Measurements from ENCODE around the gene GON4L. TPM values are rescaled to one million over a fixed set of nuclear protein-coding genes. Genes with fewer than 3 reads are reported as not detected.
"Not testable (repeated sequence)": the region's sequence is repeated elsewhere in the genome, so short reads cannot be mapped to it uniquely, and the experiment has no call there.

GON4L gene
- polyA plus RNA-seq, 1 experiment = 24.5 TPM

DNA sequence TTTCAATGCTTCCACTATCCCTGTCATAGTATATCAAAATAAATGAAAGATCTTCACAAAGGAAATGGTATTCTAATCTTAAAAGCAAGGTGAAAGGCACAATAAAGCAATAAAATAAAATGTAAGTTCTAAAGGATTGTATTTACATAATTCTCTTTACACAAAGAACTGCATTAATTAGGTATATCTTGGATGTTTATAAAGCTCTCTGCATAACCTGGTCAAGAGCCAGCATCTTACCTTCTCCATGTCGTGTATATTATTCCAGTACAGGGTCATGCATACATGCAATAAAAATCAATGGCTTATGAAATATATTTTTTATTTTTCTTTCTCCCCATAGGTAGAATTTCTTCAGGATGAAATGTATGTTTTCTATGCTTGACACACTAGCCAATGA lies 63.8 kb downstream of the GON4L start:
- H3K27me3 ChIP-seq (ENCODE audit: control insufficient read depth, insufficient read depth, low read length) = no peaks in the 10 kb centered on the region
- ChIA-PET CTCF (interaction anchor here (0.7 kb wide), 1 partner anchor 105 kb away, joined by 3 read pairs; no protein-coding TSS in a partner anchor), POLR2A (no interaction called here)
- no peak overlapping the region for H3K27ac ChIP-seq (ENCODE audit: low read depth, low read length)
- no peak overlapping the region for H3K4me3 ChIP-seq (ENCODE audit: low read depth, low read length)
- no peak for DNase-seq (ENCODE audit: low read depth, low spot score)
- no peaks in the 10 kb centered on the region for H3K9me3 ChIP-seq (ENCODE audit: control insufficient read depth, insufficient read depth, low read length)
- TF ChIP-seq, protein P1, sequence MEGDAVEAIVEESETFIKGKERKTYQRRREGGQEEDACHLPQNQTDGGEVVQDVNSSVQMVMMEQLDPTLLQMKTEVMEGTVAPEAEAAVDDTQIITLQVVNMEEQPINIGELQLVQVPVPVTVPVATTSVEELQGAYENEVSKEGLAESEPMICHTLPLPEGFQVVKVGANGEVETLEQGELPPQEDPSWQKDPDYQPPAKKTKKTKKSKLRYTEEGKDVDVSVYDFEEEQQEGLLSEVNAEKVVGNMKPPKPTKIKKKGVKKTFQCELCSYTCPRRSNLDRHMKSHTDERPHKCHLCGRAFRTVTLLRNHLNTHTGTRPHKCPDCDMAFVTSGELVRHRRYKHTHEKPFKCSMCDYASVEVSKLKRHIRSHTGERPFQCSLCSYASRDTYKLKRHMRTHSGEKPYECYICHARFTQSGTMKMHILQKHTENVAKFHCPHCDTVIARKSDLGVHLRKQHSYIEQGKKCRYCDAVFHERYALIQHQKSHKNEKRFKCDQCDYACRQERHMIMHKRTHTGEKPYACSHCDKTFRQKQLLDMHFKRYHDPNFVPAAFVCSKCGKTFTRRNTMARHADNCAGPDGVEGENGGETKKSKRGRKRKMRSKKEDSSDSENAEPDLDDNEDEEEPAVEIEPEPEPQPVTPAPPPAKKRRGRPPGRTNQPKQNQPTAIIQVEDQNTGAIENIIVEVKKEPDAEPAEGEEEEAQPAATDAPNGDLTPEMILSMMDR (IDR thresholded peaks at IDR 0.05; ENCODE audit: low read depth, low read length) = no peak

DNA sequence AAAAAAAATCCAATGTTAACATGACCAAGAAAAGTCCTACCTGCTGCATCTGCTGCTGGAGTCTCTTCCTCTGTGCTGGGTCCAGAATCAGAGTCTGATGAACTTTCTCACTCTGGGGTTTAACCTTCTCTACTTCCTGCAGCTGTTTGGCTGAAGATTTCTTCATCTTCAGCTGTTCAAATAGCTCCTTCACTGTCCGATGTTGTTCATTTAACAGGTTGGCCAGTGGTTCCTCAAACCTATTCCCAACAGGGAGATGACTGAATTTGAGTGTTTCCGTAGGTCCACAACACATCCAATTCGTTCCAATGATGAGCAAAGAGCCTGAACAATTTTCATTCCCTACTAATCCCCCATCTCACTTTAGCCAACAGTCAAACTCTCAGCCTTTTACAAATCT lies 79.4 kb downstream of the GON4L start:
- no peaks in the 10 kb centered on the region for H3K9me3 ChIP-seq (ENCODE audit: control insufficient read depth, insufficient read depth, low read length)
- no peaks in the 10 kb centered on the region for H3K27me3 ChIP-seq (ENCODE audit: control insufficient read depth, insufficient read depth, low read length)
- CTCF ChIA-PET = no interaction called here
- H3K4me3 ChIP-seq (ENCODE audit: low read depth, low read length) = no peak overlapping the region
- no peak for DNase-seq (ENCODE audit: low read depth, low spot score)
- POLR2A ChIA-PET = no interaction called here
- H3K27ac ChIP-seq (ENCODE audit: low read depth, low read length) = no peak overlapping the region
- TF ChIP-seq, protein P1 (IDR thresholded peaks at IDR 0.05; ENCODE audit: low read depth, low read length) = no peak

GRCh38 chr1:155776414-155776813 lies 80.6 kb downstream of the GON4L start:
- H3K27me3 ChIP-seq (ENCODE audit: control insufficient read depth, insufficient read depth, low read length) = no peaks in the 10 kb centered on the region
- no peak overlapping the region for H3K4me3 ChIP-seq (ENCODE audit: low read depth, low read length)
- H3K9me3 ChIP-seq (ENCODE audit: control insufficient read depth, insufficient read depth, low read length) = no peaks in the 10 kb centered on the region
- no peak for DNase-seq (ENCODE audit: low read depth, low spot score)
- ChIA-PET POLR2A (no interaction called here), CTCF (no interaction called here)
- no peak overlapping the region for H3K27ac ChIP-seq (ENCODE audit: low read depth, low read length)
- TF ChIP-seq, protein P1 (IDR thresholded peaks at IDR 0.05; ENCODE audit: low read depth, low read length) = no peak

DNA sequence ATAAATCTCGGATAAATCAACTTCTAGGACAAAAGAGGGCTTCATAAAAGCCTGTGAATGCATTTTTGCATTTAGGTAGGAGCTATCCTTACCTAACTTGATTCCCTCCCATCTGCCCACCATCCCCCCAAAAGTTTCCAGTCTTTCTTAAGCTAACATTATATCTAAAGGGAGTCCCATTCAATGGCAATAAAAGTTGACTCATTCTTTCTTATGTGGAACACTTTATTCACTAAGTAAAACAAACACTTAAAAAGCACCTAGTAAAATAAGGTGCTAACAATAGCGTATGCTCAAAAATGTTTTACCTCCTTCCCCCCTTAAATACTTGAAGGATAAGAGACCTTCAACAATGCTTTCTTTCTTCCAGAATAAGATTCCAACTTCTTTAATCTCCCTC lies 83.8 kb downstream of the GON4L start:
- TF ChIP-seq, protein P1 (IDR thresholded peaks at IDR 0.05; ENCODE audit: low read depth, low read length) = no peak
- ChIA-PET POLR2A (no interaction called here), CTCF (no interaction called here)
- no peak overlapping the region for H3K27ac ChIP-seq (ENCODE audit: low read depth, low read length)
- H3K4me3 ChIP-seq (ENCODE audit: low read depth, low read length) = no peak overlapping the region
- DNase-seq (ENCODE audit: low read depth, low spot score) = no peak
- H3K9me3 ChIP-seq (ENCODE audit: control insufficient read depth, insufficient read depth, low read length) = no peaks in the 10 kb centered on the region
- no peaks in the 10 kb centered on the region for H3K27me3 ChIP-seq (ENCODE audit: control insufficient read depth, insufficient read depth, low read length)

DNA sequence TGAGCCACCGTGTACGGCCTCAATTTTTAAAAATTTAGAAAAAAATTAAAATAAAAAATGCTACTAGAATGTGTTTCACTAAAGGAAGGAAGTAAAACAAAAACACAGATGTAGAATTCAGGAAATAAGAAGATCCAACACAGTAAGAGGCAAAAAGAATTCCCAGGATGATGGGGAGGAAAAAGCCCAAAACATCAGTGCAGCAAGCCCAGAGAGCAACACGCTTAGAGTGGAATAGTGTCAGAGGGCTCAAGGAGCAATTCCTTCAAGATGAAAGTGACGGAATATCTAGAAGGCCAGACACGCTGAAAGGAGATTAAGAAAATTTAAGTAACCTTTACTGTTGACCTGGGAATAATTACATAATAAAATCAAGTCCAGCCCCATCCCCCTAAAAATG lies 87.8 kb downstream of the GON4L start:
- POLR2A ChIA-PET = no interaction called here
- DNase-seq (ENCODE audit: low read depth, low spot score) = no peak

GRCh38 chr1:155767399-155767989 lies 89.5 kb downstream of the GON4L start:
- H3K27me3 ChIP-seq (ENCODE audit: control insufficient read depth, insufficient read depth, low read length); POLR2A ChIA-PET; CTCF ChIA-PET: not testable (repeated sequence)

More for the DNA sequence above, 87.8 kb downstream of the GON4L start:
- no peaks in the 10 kb centered on the region for H3K27me3 ChIP-seq (ENCODE audit: control insufficient read depth, insufficient read depth, low read length)
- CTCF ChIA-PET = interaction anchor here (0.7 kb wide), 1 partner anchor 10 kb away, joined by 4 read pairs; no protein-coding TSS in a partner anchor
- TF ChIP-seq, protein P1 (IDR thresholded peaks at IDR 0.05; ENCODE audit: low read depth, low read length) = no peak
- H3K4me3 ChIP-seq (ENCODE audit: low read depth, low read length) = no peak overlapping the region
- H3K9me3 ChIP-seq (ENCODE audit: control insufficient read depth, insufficient read depth, low read length) = no peaks in the 10 kb centered on the region
- no peak overlapping the region for H3K27ac ChIP-seq (ENCODE audit: low read depth, low read length)

DNA sequence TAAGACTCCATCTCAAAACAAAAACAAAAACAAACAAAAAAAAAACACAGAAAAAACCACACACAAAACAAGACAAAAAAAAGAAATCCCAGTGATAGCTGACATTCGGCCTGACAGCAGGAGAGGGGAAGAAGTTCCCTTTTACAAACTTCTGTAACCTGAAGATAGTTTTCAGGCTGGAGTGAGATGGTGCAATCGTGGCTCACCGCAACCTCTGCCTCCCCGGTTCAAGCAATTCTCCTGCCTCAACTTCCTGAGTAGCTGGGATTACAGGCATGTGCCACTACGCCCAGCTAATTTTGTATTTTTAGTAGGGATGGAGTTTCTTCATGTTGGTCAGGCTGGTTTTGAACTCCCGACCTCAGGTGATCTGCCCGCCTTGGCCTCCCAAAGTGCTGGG lies 93.0 kb downstream of the GON4L start:
- CTCF ChIA-PET = interaction anchor here (0.6 to 1.3 kb wide), 2 partner anchors 35 to 513 kb away, joined by 4 read pairs; no protein-coding TSS in a partner anchor
- DNase-seq (ENCODE audit: low read depth, low spot score); H3K27me3 ChIP-seq (ENCODE audit: control insufficient read depth, insufficient read depth, low read length); H3K9me3 ChIP-seq (ENCODE audit: control insufficient read depth, insufficient read depth, low read length); H3K4me3 ChIP-seq (ENCODE audit: low read depth, low read length); POLR2A ChIA-PET: not testable (repeated sequence)
- peak overlapping the region; percentile 57 for H3K27ac ChIP-seq (ENCODE audit: low read depth, low read length)

More at GRCh38 chr1:155767399-155767989, 89.5 kb downstream of the GON4L start:
- H3K27ac ChIP-seq (ENCODE audit: low read depth, low read length); H3K9me3 ChIP-seq (ENCODE audit: control insufficient read depth, insufficient read depth, low read length); DNase-seq (ENCODE audit: low read depth, low spot score); H3K4me3 ChIP-seq (ENCODE audit: low read depth, low read length): not testable (repeated sequence)

Data from AG04450 (cell line).